HEK293T (cell line): ENCODE data around the gene ZNF470.

Experiments
- CTCF ChIA-PET: fragments of 350-600 bp; formaldehyde crosslinking; extraction: SDS; loops from one replicate; lab custom pipeline; 2021; ENCODE audit warnings: antibody characterized with exemption, inconsistent platforms; lab: Yijun Ruan, JAX
- POLR2A ChIA-PET: fragments of 350-600 bp; formaldehyde crosslinking; extraction: SDS; loops from one replicate; lab custom pipeline; 2020; ENCODE audit warnings: antibody characterized with exemption, inconsistent platforms; lab: Yijun Ruan, JAX
- DNase-seq: peaks from one replicate; pipeline ENCODE4 v3.0.0; 2012; ENCODE audit warnings: mixed read lengths; ENCODE audit errors: extremely low spot score
- ARNT ChIP-seq: fragments of 450-650 bp; IDR thresholded peaks from 2 replicates; pipeline ENCODE4 v1.6.1; 2017; ENCODE audit warnings: mild to moderate bottlenecking
- BHLHE40 ChIP-seq: fragments of 450-650 bp; IDR thresholded peaks from 2 replicates; pipeline ENCODE4 v1.6.1; 2016; ENCODE audit warnings: mild to moderate bottlenecking, moderate library complexity, borderline replicate concordance
- CTBP1 ChIP-seq: fragments of 450-650 bp; IDR thresholded peaks from 2 replicates; pipeline ENCODE4 v1.6.1; 2016; ENCODE audit warnings: borderline replicate concordance
- ELF4 ChIP-seq: fragments of 450-650 bp; IDR thresholded peaks from 2 replicates; pipeline ENCODE4 v1.6.1; 2017; ENCODE audit warnings: antibody characterized with exemption
- FOXA1 ChIP-seq: fragments of 450-650 bp; IDR thresholded peaks from 2 replicates; pipeline ENCODE4 v1.6.1; 2016; ENCODE audit warnings: mild to moderate bottlenecking
- FOXK2 ChIP-seq: fragments of 450-650 bp; IDR thresholded peaks from 2 replicates; pipeline ENCODE4 v1.6.1; 2016; ENCODE audit warnings: mild to moderate bottlenecking
- FOXM1 ChIP-seq: fragments of 450-650 bp; IDR thresholded peaks from 2 replicates; pipeline ENCODE4 v1.6.1; 2017; ENCODE audit warnings: mild to moderate bottlenecking, borderline replicate concordance
- HDGF ChIP-seq: fragments of 450-650 bp; IDR thresholded peaks from 2 replicates; pipeline ENCODE4 v1.6.1; 2017; ENCODE audit warnings: antibody characterized with exemption, borderline replicate concordance
- L3MBTL2 ChIP-seq: fragments of 450-650 bp; conservative IDR thresholded peaks from 2 replicates; pipeline ENCODE4 v1.6.1; 2016; ENCODE audit warnings: mild to moderate bottlenecking
- LEF1 ChIP-seq: fragments of 450-650 bp; IDR thresholded peaks from 2 replicates; pipeline ENCODE4 v1.6.1; 2017; ENCODE audit warnings: mild to moderate bottlenecking, borderline replicate concordance
- NFRKB ChIP-seq: fragments of 450-650 bp; IDR thresholded peaks from 2 replicates; pipeline ENCODE4 v1.6.1; 2016; ENCODE audit warnings: mild to moderate bottlenecking, moderate library complexity
- PKNOX1 ChIP-seq: fragments of 450-650 bp; IDR thresholded peaks from 2 replicates; pipeline ENCODE4 v1.6.1; 2016
- SP1 ChIP-seq: fragments of 450-650 bp; IDR thresholded peaks from 2 replicates; pipeline ENCODE4 v1.6.1; 2017
- SUZ12 ChIP-seq: fragments of 450-650 bp; IDR thresholded peaks from 2 replicates; pipeline ENCODE4 v1.6.1; 2016; ENCODE audit warnings: mild to moderate bottlenecking
- TARDBP ChIP-seq: fragments of 450-650 bp; IDR thresholded peaks from 2 replicates; pipeline ENCODE4 v1.6.1; 2016
- ZNF384 ChIP-seq: fragments of 450-650 bp; IDR thresholded peaks from 2 replicates; pipeline ENCODE4 v1.6.1; 2016

Gene ZNF470

DNA sequence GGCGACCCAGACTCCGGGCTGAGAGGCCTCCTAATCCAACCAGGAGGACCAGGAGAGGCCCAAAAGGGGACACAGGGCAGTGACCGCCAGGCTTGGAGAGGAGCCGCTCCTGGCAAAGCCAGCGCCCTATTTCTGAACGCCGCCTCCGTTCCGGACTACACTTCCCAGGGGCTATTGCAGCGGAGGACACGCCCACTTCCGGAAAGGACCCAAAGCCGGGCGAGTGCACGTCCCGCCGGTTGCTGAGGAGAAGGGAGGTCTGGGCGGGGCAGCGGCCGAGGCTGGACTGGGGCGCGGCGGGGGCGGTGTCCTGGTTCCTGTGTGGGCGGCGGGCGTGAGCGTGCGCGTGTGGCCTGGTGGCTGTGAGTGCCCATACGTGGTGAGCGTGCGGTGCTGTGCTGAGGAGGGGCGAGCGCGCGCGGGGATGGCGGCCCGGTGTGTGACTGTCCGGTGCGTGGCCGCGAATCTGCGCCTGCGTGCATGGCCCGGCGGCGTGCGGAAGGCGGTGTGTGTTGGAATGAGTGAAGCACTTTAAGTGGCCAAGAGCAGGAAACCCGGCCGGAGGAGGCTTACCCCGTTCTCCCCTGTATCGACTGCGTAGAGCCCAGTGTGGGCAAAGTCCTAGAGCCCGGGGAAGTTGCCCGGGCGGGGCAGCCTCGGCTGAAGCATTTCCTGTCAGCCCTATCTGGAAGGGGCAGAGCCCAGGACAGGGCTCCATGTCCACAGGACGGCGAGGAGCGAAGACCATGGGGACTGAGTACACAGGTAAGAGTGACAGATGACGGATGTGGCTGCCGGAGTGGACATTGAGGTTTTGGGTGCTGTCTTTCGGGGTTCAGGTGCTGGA is at the start of gene ZNF470:
ZNF470 (plus strand) TSS at position 195 of the 847 bp plus-strand sequence. CDS start 2,844 bp downstream, outside the sequence.
- ChIA-PET CTCF (no interaction called here), POLR2A (no interaction called here)
- DNase-seq: peak; percentile 89
- TF ChIP-seq FOXA1 (no peak), ZNF384 (no peak), L3MBTL2 (peak; percentile 69), ELF4 (peak; percentile 61; the same call in 1 of the 2 replicates), PKNOX1 (no peak), NFRKB (no peak), SUZ12 (no peak), TARDBP (no peak), SP1 (no peak), CTBP1 (no peak), FOXM1 (no peak), ARNT (no peak), HDGF (no peak), BHLHE40 (no peak), FOXK2 (no peak), LEF1 (no peak)

- no peak for DNase-seq
- TF ChIP-seq ZNF384: no peak
- no peak for TF ChIP-seq SP1
- TF ChIP-seq NFRKB: no peak
- TF ChIP-seq BHLHE40: no peak
- TF ChIP-seq FOXK2: no peak
- no peak for TF ChIP-seq PKNOX1
- no peak for TF ChIP-seq SUZ12
- CTCF ChIA-PET: no interaction called here
- POLR2A ChIA-PET: no interaction called here
These were observed 41.9 kb upstream of the ZNF470 start for GRCh38 chr19:56525214-56525860.

DNA sequence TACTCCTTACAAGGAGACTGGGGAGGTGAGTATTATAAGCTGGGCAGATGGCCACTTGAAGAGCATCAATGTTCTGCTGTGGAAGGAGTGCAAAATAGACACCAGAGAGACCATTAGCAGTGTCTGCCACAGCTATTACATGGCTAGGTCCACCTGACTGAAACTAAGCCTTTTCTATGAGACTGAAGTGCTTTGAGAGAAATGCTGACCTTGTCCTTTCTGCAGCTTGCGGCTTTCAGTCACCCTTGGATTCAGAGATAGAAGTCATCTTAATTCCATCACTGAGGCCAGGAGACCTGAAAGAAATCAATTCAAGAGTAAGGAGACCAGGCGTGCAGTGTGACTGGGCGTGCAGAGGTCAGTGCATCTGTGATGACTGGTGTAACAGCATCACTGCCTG is 29.8 kb upstream of the ZNF470 start:
- TF ChIP-seq L3MBTL2 (no peak), HDGF (no peak), LEF1 (no peak), TARDBP (no peak), CTBP1 (no peak), SP1 (no peak), FOXM1 (no peak), PKNOX1 (no peak)
- CTCF ChIA-PET: no interaction called here
- DNase-seq: no peak
- POLR2A ChIA-PET: interaction anchor here (1.3 kb wide), 1 partner anchor 58 kb away, joined by 4 read pairs; the partner anchor contains the start of gene ZNF71

- peak; percentile 89 for DNase-seq
- ChIA-PET POLR2A (interaction anchor here (1.3 kb wide), 1 partner anchor 57 kb away, joined by 4 read pairs; the partner anchor contains the start of gene ZNF71), CTCF (no interaction called here)
- TF ChIP-seq ZNF384: no peak
- TF ChIP-seq L3MBTL2: 0 out of 2 replicates have a peak, but pooled peaks have one; percentile 18
These were observed 29.0 kb upstream of the ZNF470 start for GRCh38 chr19:56538254-56538760.

GRCh38 chr19:56538761-56539263 is 28.5 kb upstream of the ZNF470 start, which contains the start of gene ZFP28:
Gene ZFP28, plus strand, starts transcription at chr19:56538948. Its CDS starts 71 bp downstream, at chr19:56539019.
- TF ChIP-seq L3MBTL2 (no peak; the same call in 1 of the 2 replicates), ARNT (no peak), ZNF384 (no peak), TARDBP (no peak), NFRKB (no peak), PKNOX1 (no peak), CTBP1 (no peak), FOXA1 (no peak), HDGF (no peak), ELF4 (no peak), SP1 (no peak), BHLHE40 (no peak), SUZ12 (no peak), LEF1 (no peak), FOXK2 (no peak), FOXM1 (no peak)
- POLR2A ChIA-PET: interaction anchor here (1.3 kb wide), 1 partner anchor 56 kb away, joined by 4 read pairs; the partner anchor contains the start of gene ZNF71
- CTCF ChIA-PET: no interaction called here
- DNase-seq: peak; percentile 80
